ENCODE measurements around the gene TTLL5.

TTLL5 gene

DNA sequence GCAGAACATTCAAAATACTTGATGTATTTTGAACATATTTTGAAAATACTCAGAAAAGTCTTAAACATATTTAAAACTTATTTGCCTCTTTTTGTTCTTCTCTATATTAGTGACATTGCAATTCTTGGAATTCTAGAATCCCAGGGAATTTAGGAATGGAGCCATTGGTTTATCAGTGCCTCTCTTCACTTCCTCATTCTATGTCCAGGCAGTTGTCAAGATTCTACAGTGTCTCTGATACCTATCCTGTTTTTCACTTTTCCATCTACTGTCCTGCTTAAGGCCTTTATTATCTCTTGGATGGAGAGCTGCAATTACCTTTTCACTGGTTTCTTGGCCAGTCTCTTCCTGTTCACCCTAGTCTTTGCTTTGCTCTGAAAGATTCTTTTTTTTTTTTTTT, 144.6 kb downstream of the TTLL5 start:
- no peak for DNase-seq

DNA sequence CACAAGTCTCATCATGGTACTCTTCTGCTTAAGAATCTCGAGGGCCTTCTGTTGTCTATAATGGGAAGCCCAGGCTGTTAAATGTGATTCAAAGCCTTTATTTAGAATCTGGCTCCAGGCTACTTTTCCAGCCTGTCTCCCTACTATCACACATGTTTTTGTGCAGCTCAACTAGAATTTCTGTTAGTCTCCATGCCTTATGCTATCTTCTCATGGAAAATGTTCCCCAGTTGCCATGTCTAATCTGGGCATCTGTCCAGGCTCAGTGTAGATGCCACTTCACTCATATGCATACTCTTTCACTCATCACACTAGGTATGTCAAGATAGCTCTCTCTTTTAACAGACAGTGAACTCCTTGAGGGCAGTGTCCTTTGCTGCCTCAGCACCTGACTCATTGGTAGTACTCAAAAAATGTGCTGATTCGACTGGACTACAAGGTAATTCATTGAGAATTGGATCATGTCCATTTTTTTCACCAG, 145.3 kb downstream of the TTLL5 start:
- DNase-seq = no peak

DNA sequence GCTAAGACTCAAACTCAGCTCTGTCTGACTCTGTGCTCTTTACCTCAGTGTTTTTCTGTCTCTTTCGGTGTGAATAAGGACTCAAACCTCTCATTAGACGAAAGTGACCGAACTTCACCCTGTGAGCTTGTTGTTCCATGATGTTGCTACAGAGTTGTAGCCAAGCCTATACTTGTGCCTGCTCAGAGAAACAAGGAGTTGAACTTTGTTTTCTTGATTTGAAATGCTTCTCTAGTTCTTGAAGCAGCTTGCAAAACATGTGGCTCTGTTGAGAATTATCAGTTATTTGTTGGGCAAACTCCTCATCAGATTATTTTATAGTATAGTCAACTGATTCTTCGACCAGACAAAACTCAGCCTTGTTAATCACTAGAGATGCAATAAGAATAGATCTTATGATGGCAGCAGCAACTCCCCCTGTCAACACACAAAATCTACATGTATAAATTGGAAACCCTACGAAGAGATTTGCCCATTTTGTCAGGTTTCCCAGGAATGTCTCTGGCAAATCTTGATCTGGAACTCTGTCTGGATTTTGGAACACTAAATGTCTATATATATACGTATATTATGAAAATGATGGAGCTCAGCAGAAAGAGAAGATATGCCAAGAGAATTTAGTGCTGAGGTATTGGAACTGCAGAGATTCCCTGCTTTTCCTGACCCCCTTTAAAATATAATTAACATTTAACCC, 146.8 kb downstream of the TTLL5 start:
- no peak for DNase-seq

DNA sequence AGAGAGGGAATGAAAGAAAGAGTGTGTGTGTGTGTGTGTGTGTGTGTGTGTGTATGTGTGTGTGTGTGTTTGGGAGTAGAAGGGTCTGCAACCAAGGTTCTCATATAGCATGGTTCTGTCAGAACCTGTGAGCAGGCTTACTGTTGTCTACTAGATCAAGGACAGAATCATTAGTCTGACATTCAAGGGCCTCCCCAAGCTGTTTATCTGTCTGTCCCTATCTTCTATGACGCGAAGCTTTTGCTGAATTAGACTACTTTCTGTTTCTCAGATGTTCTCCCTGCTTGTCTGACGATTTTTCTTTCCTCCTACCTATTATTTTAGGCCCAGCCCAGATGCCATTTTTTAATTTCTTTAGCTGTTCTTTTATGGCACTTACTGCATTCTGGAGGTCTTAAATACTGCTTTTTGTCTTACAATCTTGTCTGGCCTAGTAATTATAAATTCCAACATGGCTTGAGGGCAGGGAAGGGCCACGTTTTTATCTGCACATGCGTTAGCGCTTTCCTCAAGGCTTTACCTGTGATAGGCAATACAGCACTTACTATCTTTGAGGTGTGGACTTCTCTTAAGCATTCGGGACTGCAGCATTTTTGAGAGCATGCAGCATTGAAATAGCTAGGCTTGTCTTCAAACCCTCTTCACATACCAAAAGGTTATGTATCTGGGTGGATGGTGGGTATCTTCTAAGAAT, 150.2 kb downstream of the TTLL5 start:
- DNase-seq = no peak

DNA sequence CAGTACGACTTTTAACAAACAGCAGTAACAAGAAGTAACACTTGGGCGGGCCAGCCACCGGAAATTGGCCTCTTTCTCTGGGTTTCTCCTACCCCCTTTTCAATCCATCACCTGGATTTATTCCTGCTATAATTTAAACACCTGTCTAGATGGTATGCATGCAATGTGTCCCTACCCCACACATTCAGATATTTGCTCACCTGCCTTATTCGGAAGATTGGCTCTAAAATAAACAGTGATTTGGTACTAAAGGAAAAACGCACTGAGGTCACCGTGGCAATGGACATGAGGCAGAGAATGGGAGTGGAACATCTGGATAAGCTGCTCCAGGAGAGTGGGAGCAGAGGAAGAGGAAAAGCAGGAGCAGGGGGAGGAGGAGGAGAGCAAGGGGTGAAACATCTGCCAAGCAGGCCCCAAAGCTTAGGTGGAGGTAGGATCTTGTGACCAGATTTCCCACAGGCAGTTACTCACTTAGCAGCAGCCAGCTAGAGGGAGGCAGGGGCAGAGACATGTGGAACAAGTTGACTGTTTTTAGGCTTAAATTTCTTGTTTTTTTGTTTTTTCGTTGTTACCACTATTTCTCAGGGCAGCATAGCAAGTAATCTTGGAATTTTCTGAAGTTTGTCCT, 150.9 kb downstream of the TTLL5 start:
- DNase-seq = no peak

DNA sequence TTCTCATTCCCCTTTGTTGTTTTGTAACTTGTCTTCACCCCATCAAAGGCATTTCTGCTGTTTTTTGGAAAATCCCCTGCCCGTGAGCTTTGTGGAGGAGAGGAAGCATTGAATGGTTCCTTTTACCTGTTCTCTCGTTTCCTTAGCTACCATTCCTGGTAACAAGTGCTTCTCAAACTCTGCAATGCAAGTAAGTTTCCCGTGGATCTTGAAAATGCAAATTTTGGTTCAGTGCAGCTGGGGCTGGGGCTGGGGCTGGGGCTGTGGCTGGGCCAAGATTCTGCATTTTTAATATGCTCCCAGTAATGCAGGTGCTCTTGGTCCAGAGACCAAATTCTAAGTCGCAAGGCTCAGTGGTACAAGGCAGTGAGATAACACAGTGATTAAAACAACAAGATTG, 151.6 kb downstream of the TTLL5 start:
- DNase-seq = no peak

DNA sequence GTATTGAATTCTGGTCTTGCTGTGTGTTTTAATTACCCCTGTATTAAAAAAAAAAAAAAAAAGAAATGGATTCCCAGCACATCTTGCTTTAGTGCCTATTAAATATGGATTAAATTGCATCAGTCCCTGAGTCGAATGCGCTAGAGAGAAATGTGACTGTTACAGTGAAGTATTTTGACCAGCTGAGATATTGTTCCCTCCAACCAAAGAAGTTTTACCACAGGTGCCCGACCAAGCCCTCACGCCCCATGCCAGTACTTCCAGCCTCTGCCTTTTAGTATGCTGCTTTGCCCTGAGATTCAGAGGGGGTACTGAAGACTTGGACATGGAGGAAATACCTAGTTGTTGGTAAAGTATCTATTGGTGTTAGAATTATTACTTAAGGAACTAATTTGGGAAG, 159.7 kb downstream of the TTLL5 start:
- DNase-seq = no peak

DNA sequence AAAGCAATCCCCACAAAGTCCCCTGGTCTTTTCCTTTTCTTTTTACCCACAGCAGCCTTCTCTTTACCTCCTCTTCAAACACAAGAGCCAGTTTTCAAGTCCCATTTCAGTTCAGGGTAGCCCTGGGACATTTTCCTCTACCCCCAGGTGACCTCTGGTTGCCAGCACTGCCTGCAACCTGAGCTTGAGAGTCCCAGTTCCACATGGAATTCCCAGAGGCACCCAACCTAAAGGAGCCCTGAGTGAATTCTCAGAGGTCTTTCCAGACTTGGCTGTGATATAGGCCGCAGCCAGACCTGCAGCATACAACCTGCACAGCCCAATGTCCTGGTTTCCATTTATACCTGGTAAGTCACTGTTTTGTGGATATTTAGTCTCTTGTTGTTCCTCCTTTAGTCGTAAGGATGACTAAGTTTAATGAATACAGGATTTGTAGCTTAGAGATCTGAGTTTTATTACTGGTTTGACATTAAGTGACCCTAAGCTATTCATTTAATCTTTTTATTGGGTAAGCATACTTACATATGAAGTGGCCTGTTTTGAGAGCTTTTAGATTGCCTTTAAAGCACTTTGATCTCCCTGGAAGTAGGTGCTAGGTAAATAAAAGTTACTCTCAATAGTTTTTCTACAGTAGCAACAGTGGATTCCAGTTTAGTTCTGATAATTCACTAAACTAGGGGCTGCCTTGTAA, 160.9 kb downstream of the TTLL5 start:
- DNase-seq = no peak

DNA sequence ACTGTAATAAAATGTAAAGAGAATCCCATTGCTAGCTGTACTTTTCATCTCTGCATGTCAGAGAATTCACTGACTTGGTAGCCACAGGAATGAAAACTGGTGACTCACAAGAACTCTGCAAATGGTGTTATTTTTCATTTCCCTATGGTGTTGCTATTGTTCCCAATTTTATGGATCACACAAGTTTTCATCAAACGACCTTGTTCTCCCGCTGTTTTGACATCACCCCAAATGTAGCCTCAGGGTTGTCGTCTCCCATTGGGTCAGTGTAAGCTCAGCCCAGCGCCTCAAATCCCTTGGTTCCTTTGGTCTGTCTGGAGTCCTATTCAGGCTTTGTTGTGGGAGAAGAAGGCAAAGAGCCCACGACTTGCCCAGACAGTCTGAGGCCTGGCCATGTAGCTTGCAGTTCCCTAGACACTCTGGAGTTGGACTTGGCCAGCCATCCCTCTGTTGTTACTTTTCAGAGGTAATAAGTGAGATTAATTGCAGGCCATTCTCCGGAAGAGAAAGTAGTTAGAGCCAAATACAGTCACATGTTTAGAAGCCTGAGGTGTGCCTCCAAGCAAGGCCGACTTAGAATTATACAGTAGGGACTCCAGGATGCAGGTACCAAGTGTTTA, 161.6 kb downstream of the TTLL5 start:
- no peak for DNase-seq

DNA sequence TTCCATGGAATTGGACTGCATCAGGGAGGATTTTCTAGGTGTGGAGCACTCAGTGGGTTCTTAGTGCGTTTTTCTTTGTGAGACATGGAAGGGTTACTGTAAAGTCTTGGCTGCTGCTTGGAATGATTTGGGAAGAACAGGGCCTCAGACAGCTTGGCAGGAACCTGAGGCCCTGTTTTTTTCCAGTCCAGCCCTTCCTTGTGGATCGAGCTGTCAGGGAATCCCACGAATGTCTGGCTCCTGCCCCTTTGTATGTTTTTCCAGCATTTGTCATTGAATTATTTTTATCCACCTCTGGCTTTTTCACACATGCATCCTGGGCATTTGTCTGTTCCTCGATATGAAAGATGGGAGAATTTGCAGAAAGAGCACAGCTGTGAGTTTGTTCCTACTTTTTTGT, 162.3 kb downstream of the TTLL5 start:
- no peak for DNase-seq

DNA sequence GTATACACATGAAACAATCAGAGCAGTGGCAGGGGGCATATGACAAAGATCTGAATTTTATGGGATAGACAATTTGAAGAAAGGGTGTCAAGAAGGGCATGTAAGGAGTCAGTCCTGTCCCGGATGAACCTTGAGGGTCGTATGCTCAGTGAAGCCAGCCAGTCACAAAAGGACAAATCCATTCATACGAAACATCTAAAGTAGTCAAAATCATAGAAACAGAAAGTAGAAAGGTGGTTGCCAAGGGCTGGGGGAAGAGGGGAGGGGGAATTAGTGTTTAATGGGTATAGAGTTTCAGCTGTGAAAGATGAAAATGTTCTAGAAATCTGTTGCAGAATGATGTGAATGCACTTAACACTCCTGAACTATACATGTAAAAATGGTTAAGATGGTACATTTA, 163.3 kb downstream of the TTLL5 start:
- no peak for DNase-seq

DNA sequence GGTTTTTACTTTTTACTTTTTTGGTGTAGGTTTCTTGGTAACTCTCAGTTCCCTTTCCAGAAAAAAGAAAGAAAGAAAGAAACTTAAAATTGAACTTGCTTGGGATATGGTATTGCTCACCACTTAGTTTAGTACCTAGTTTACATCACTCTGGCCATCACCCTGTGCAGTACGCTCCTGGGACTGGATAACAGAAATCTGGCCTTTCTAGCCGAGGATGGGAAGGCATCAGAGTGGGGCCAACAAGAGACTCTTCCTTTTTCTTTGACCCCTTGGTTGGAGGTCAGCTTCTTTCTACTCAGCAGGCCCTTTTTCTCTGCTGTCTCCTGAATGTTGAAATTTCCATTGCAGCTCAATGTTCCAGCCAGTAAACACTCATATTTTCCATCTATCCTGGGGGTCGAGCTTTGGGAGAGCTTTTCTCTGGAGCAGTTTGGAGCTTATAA, 164.1 kb downstream of the TTLL5 start:
- no peak for DNase-seq

DNA sequence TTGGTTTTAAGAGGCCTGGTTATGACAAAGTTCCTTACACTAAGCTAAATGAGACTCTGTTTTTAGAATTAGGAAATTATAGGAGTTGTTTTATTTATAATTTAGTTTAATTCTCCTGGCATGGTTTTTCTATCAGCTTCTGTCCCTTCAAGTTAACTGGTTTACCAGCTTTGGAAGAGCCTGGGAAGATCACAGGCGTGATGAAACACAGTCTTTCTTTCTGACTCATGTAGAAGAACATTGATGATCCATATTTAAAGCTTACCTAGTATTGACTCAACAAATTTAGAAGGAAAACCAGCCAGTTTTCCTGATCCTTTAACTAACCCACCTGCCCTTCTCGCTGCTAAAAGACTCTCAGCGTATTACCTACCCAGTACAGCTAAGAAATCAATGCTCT, 165.6 kb downstream of the TTLL5 start:
- no peak for DNase-seq

DNA sequence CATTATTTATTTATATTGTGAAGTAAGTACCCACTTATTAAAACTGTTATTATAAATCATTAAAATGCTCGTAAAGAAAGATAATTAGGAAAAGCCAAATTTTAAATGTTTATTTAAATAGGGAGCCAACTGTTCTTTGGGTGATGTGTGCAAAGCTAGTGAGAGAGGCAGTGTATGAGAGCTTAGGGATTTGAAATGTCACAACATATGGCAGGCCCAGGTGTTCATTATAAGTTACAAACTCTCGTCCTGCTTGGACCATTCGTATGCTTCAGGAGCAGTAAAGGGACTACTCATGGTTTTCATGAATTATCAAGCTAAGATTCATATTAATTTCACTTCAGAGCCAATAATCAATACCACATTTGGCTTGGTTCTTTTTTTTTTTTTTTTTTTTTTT, 166.3 kb downstream of the TTLL5 start:
- no peak for DNase-seq

DNA sequence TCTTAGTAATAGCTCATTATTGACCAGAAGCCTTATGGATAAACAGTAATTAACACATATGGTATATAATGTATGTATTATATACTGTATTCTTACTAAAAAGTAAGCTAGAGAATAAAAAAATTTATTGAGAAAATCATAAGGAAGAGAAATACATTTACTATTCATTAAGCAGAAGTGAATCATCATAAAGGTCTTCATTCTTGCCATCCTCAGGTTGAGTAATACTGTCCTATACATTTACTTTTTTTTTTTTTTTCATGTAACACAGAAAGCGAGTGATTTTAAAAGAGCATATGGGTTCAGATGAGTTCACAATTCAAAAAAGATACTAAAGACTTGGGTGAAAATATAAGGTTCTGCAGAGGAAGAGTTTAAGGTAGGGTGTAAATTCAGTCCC, 168.3 kb downstream of the TTLL5 start:
- DNase-seq = no peak

DNA sequence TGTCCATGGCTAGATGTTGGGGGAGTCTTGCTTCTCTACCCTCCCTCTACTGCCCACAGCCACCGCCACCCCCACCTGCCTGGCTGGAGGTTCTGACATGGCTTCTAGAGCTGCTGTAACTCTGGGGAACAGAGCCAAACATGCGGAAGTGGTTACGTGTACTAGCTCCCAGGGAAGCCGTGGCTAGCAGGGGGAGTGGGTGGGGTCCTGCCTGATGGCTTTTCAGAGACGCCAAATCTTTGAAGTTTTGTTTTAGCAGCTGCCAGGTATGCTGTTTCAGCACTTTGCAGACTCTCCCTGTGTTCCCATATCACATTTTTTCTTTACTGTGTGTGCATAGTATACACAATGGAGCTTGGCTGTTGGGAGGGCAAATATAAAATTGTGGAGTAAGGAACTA, 170.4 kb downstream of the TTLL5 start:
- no peak for DNase-seq

DNA sequence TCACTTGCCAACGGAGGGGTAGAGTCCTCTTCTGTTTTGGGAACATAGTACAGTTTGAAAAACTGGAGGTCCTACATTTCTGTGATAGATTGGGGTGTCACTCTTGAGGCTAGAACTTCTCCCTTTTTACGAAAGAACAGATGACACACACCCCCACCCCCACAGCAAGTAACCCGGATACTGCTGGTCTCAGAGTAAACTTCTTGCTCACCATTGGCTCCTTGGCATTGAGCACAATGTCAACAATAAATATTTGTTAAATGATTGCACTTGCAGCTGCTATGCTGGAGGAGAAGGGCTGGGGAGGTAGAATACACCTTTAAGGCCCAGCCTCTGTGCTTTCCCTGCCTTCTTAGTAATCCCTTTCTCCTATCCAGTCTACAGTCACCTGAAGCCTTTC, 170.9 kb downstream of the TTLL5 start:
- DNase-seq = no peak

DNA sequence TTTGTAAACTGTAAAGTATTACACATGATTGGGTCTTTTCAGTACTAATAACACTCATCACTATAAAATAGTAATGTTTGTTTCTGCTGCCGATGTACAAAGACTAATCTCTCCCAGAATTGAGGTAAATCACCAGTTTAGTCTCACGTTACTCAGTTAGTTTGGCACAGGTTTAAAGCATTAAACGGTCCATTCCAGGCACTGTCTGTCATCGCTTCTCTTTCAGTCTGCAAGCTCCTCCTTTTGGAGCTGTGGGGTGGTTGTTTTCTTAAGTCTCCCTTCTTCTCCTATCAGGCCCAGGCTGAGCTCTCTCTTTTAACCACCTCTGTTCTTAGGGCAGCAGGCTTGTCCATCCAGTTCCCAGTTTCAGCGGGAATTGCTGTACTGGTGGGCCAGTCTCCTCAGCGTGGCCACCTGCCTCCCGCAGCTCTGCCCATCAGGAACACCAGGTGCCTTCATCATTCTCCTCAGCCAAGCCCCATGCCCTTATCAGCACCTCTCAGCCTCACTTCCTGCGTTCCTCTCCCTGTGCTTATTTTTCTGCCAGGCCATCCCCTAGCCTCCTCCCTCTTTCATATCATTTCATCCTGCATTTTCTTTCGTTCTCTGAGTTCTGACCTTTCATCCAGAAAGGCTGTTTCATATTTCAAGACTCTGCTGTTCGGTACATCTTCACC, 171.7 kb downstream of the TTLL5 start:
- no peak for DNase-seq

DNA sequence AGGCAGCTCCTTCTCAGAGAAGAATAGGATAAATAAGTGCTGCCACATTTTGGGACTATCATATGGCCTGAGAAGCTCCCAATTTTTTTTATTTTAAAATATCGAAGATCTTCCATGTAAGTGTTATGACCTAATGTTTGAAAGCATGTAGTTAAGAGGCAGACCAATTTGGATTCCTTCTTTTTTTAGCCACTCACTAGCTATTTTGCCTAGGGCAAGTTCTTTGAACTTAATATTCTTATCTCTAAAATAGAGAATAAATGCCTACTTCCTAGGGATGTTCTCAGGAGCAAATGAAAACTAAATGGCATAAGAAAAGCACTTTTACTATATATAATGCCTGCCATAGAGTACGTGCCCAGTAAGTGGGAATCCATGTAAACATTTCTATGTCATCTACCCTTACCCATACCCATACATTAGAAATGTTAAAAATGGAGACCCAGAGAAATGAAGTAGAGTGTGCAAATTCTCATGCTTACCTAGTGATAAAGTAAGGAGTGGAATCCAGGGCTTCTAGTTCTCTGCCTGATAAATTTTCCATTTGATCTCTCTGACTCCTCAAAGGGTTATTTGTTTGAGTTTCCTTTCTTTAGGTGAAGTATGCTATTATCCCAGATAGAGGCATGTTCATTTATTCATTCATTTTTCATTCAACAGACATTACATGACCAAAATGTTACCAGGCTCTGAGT, 172.4 kb downstream of the TTLL5 start:
- DNase-seq = no peak

DNA sequence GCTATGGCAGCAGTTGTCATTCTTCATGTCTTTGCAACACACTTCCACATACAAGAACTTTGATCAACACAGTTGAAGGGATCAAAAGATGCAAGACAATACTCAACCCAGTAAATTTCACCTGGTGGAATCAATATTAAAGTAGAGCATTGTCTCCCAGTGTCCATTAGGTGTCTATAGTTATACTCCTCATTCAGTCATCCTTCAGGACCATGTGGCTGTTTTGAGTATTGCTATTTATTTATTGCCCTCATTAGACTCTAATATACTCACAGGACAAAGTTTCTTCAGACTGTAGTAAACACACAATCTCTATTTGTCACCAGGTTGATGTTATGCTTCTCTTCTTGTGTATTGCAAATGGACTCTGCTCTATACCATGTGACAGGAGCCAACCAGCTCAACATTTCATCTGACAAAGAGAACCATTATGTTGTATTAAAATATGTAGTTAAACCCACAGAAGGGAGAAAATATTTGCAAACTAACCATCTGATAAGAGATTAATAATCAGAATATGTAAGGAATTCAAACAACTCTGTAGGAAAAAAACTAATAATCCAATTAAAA, 174.2 kb downstream of the TTLL5 start:
- DNase-seq = no peak

DNA sequence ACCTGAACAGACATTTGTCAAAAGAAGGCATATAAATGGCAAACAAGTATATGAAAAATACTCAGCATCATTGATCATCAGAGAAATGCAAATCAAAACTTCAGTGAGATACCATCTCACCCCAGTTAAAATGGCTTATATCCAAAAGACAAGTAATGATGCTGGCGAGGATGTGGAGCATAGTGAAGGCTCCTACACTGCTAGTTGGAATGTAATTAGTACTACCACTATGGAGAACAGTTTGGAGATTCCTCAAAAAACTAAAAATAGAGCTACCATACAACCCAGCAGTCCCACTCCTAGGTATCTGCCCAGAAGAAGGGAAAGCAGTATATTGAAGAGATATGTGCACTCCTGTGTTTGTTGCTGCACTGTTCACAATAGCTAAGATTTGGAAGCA, 174.7 kb downstream of the TTLL5 start:
- no peak for DNase-seq

Data from NCI-H1048 (cell line).